Keratinocyte (primary cell): Measurements from ENCODE around the gene MUC3A. TPM values are rescaled to one million over a fixed set of nuclear protein-coding genes. Genes with fewer than 3 reads are reported as not detected.

Experiments
- DNase-seq: peaks from one replicate; pipeline ENCODE4 v3.0.0-alpha.2; 2011; ENCODE audit warnings: low read depth, missing footprints, low spot score
- FAIRE-seq: peaks from 2 replicates; lab custom pipeline; 2011; peaks lifted over from hg19 to GRCh38; lab: Jason Lieb, UNC
- H2AFZ ChIP-seq: 2 replicates; pipeline ENCODE4 v1.6.0; 2012; ENCODE audit warnings: low read length, control low read depth, inconsistent platforms; ENCODE audit not compliant: control insufficient read depth
- H3K27ac ChIP-seq: 2 replicates; pipeline ENCODE4 v1.5.1; 2011; ENCODE audit warnings: low read length; ENCODE audit not compliant: control insufficient read depth, insufficient read depth
- H3K27me3 ChIP-seq: 3 replicates; pipeline ENCODE4 v1.6.0; 2011; ENCODE audit warnings: low read length; ENCODE audit not compliant: control insufficient read depth, insufficient read depth; ENCODE audit errors: extremely low read depth
- H3K36me3 ChIP-seq, 2 experiments: 2 replicates in 1 of 2; 3 replicates in 1 of 2; pipeline ENCODE4 v1.5.1; 2011; ENCODE audit warnings: low read length in 2 of 2, mild to moderate bottlenecking in 1 of 2; ENCODE audit not compliant: control insufficient read depth in 2 of 2, insufficient read depth in 2 of 2; ENCODE audit errors: extremely low read depth in 1 of 2
- H3K4me1 ChIP-seq: 3 replicates; pipeline ENCODE4 v1.5.1; 2011; ENCODE audit warnings: low read length; ENCODE audit not compliant: control insufficient read depth, insufficient read depth; ENCODE audit errors: extremely low read depth
- H3K4me2 ChIP-seq: 3 replicates; pipeline ENCODE4 v1.6.0; 2011; ENCODE audit warnings: low read depth, low read length; ENCODE audit not compliant: control insufficient read depth, insufficient read depth; ENCODE audit errors: extremely low read depth
- H3K4me3 ChIP-seq, 3 experiments: fragments of 200-600 bp in 1 of 3; sonication (generic) in 1 of 3; 2 replicates in 2 of 3; 3 replicates in 1 of 3; pipeline ENCODE4 v1.5.1; 2011 to 2016; ENCODE audit warnings: low read length in 3 of 3, mild to moderate bottlenecking in 3 of 3, control low read depth in 2 of 3, inconsistent platforms in 1 of 3, low read depth in 1 of 3, mixed read lengths in 1 of 3, mixed run types in 1 of 3, moderate library complexity in 1 of 3; ENCODE audit not compliant: control insufficient read depth in 2 of 3, insufficient read depth in 2 of 3; ENCODE audit errors: extremely low read depth in 1 of 3
- H3K79me2 ChIP-seq: 2 replicates; pipeline ENCODE4 v1.6.0; 2012; ENCODE audit warnings: low read length; ENCODE audit not compliant: control insufficient read depth, insufficient read depth
- H3K9ac ChIP-seq: 3 replicates; pipeline ENCODE4 v1.6.0; 2011; ENCODE audit warnings: low read length; ENCODE audit not compliant: control insufficient read depth, insufficient read depth; ENCODE audit errors: extremely low read depth
- H3K9me1 ChIP-seq: 3 replicates; pipeline ENCODE4 v1.6.0; 2011; ENCODE audit warnings: low read length; ENCODE audit not compliant: control insufficient read depth, insufficient read depth; ENCODE audit errors: extremely low read depth
- H3K9me3 ChIP-seq: 2 replicates; pipeline ENCODE4 v1.5.1; 2012; ENCODE audit warnings: low read depth, low read length; ENCODE audit not compliant: control insufficient read depth
- H4K20me1 ChIP-seq: 3 replicates; pipeline ENCODE4 v1.6.0; 2011; ENCODE audit warnings: low read length; ENCODE audit not compliant: control insufficient read depth, insufficient read depth; ENCODE audit errors: extremely low read depth
- EZH2 ChIP-seq: IDR thresholded peaks from one replicate; pipeline ENCODE4 v1.6.1; 2012; ENCODE audit warnings: inconsistent platforms, mild to moderate bottlenecking, low read length, moderate library complexity
- dilution Hi-C: fragments of 300-500 bp; cut with MboI; formaldehyde crosslinking; loops from one replicate; pipeline ENCODE4 v1.7.0; 2020; ENCODE audit warnings: low sequenced_read_pairs; ENCODE audit not compliant: extremely low pct_ligation_motif_present
- polyA plus RNA-seq, 5 experiments: library from polyadenylated mRNA; depleted of rRNA in 3 of 5; stranded (reverse) in 3 of 5; stranded (forward) in 1 of 5; unstranded in 1 of 5; fragments of >200 nt; gene quantifications; 1 replicate in 1 of 5; 2 replicates in 3 of 5; 3 replicates in 1 of 5; pipeline versions ENCODE4 v1.2.1 to v1.2.3, GENCODE V29; 2011 to 2012; ENCODE audit warnings: missing spikeins in 2 of 5, low read depth in 1 of 5, low replicate concordance in 1 of 5
- TF ChIP-seq, protein P1 (sequence below), 3 experiments: IDR thresholded peaks in 1 of 3; conservative IDR thresholded peaks in 1 of 3; optimal IDR thresholded peaks in 1 of 3; 2 replicates in 2 of 3; 3 replicates in 1 of 3; pipeline versions ENCODE3 to v1.5.1; 2011; ENCODE audit warnings: low read length in 3 of 3, mild to moderate bottlenecking in 3 of 3, moderate library complexity in 2 of 3, control low read depth in 1 of 3, inconsistent platforms in 1 of 3; ENCODE audit not compliant: insufficient read depth in 2 of 3; ENCODE audit errors: extremely low read depth in 1 of 3

MUC3A gene
- polyA plus RNA-seq, 1 donor (not counting 4 experiments of a cell fraction or from before 2014, with no cell fraction given): 0.10 TPM

DNA sequence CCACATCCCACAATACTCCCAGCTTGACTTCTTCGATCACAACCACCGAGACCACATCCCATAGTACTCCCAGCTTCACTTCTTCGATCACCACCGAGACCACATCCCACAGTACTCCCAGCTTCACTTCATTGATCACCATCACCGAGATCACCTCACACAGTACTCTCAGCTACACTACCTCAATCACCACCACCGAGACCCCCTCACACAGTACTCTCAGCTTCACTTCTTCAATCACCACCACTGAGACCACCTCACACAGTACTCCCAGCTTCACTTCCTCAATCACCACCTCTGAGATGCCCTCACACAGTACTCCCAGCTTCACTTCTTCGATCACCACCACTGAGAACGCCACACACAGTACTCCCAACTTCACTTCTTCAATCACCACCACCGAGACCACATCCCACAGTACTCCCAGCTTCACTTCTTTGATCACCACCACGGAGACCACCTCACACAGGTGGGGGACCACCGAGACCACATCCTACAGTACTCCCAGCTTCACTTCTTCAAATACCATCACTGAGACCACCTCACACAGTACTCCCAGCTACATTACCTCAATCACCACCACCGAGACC is 8.6 kb downstream of the MUC3A start:
- Histone ChIP-seq H3K9me1 (no peaks in the 10 kb centered on the region), H3K27ac (no peak overlapping the region), H3K9ac (no peak overlapping the region), H3K36me3 (no peaks in the 10 kb centered on the region), H2AFZ (no peak overlapping the region), H3K9me3 (no peaks in the 10 kb centered on the region), H3K4me3 (no peak overlapping the region), H3K79me2 (no peaks in the 10 kb centered on the region), H3K4me2 (no peak overlapping the region), H3K27me3 (no peaks in the 10 kb centered on the region), H3K4me1 (no peaks in the 10 kb centered on the region), H4K20me1 (no peaks in the 10 kb centered on the region)
- TF ChIP-seq, protein P1, sequence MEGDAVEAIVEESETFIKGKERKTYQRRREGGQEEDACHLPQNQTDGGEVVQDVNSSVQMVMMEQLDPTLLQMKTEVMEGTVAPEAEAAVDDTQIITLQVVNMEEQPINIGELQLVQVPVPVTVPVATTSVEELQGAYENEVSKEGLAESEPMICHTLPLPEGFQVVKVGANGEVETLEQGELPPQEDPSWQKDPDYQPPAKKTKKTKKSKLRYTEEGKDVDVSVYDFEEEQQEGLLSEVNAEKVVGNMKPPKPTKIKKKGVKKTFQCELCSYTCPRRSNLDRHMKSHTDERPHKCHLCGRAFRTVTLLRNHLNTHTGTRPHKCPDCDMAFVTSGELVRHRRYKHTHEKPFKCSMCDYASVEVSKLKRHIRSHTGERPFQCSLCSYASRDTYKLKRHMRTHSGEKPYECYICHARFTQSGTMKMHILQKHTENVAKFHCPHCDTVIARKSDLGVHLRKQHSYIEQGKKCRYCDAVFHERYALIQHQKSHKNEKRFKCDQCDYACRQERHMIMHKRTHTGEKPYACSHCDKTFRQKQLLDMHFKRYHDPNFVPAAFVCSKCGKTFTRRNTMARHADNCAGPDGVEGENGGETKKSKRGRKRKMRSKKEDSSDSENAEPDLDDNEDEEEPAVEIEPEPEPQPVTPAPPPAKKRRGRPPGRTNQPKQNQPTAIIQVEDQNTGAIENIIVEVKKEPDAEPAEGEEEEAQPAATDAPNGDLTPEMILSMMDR (optimal IDR thresholded peaks at IDR 0.05 in 1 of 3, IDR thresholded peaks at IDR 0.05 in 1 of 3, conservative IDR thresholded peaks at IDR 0.05 in 1 of 3; ENCODE audit: extremely low read depth in 1 of 3, insufficient read depth in 2 of 3, low read length in 3 of 3): no peak
- no peak for TF ChIP-seq EZH2
- DNase-seq (no peak), FAIRE-seq (no peak)
- dilution Hi-C loops: no loop called here

DNA sequence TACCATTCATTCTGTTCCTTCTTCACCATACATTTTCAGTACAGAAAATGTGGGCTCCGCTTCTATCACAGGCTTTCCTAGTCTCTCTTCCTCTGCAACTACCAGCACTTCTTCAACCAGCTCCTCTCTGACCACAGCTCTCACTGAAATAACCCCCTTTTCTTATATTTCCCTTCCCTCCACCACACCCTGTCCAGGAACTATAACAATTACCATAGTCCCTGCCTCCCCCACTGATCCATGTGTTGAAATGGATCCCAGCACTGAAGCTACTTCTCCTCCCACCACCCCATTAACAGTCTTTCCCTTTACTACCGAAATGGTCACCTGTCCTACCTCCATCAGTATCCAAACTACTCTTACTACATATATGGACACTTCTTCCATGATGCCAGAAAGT is 10.6 kb downstream of the MUC3A start:
- no peak overlapping the region for H3K4me3 ChIP-seq
- no peak overlapping the region for H2AFZ ChIP-seq
- H4K20me1 ChIP-seq: no peaks in the 10 kb centered on the region
- peaks cover 6% of the 10 kb centered on the region for H3K27me3 ChIP-seq
- H3K4me1 ChIP-seq: no peaks in the 10 kb centered on the region
- H3K79me2 ChIP-seq: no peaks in the 10 kb centered on the region
- H3K9me3 ChIP-seq: no peaks in the 10 kb centered on the region
- no peaks in the 10 kb centered on the region for H3K9me1 ChIP-seq
- TF ChIP-seq, protein P1 (optimal IDR thresholded peaks at IDR 0.05 in 1 of 3, IDR thresholded peaks at IDR 0.05 in 1 of 3, conservative IDR thresholded peaks at IDR 0.05 in 1 of 3; ENCODE audit: extremely low read depth in 1 of 3, insufficient read depth in 2 of 3, low read length in 3 of 3): no peak
- no peak for TF ChIP-seq EZH2
- H3K27ac ChIP-seq: no peak overlapping the region
- no peak overlapping the region for H3K4me2 ChIP-seq
- FAIRE-seq (no peak), DNase-seq (no peak)
- dilution Hi-C loops: no loop called here
- H3K36me3 ChIP-seq: no peaks in the 10 kb centered on the region
- H3K9ac ChIP-seq: no peak overlapping the region
